Measurements from ENCODE around the gene GDE1.
A peak's percentile ranks its signal among the peaks of the same experiment; 100 is the strongest.
"Not testable (repeated sequence)": the region's sequence is repeated elsewhere in the genome, so short reads cannot be mapped to it uniquely, and the experiment has no call there.

The GDE1 gene

DNA sequence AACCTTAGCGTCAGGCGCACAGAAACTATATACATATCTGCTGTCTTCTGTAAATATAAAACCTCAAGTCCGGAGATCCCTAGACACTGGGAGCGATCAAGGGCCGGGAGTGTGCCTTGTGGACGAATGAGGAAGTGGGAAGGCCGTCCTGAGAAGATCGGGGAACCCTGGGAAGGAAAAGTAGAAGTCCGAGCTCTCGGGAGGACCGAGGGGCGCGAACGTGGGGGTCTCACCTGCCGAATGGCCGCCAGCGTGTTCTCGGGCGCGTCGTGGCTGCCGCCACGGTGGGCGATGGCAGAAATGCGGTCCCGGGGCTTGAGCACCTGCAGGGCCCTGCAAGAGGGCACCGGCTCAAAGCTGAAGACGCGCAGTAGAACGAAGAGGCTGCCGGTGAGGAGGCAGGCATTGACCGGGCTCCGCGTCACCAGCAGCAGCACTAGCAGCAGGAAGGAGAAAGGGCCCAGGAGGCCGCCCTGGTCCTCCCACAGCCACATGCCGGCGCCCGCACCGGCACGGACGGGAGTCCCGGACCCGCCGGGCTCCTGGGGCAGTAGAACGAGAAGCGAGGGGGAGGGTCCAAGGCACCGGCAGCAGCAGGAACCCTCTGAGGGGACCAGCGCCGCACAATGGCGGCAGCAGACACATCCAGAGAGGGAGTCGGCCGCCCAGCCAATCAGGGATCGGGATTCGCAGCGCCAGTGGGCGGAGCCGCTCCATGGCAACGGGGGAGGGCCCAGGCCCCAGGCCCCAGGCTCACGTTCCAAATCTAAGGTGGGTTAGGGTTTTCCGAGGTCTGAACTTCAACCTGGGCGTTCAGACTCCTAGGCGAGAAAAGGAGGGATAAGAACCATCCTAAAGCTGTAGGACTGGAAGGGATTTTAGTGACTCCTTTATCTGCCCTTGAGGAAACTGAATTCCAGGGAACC, at the start of gene GDE1:
TSS of gene GDE1 (minus strand) at position 628 of the 926 bp plus-strand sequence. CDS start at position 494, 134 bp downstream.
- DNase-seq = peak; percentile 94

DNA sequence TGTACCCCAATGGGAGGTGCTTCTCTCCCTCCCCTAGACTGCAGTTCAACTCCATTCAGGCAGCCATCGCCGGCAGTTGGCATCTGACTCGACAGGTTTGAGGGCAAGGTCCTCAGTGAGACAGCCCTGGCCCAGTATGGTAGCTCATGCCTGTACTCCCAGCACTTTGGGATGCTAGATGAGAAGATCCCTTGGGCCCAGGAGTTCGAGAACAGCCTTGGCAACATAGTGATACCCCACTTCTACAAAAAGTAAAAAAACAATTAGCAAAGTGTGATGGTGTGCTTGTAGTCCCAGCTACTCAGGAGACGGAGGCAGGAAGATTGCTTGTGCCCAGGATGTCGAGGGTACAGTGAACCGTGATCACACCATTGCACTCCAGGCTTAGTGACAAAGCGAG, 45.7 kb upstream of the GDE1 start:
- no peak for DNase-seq

GRCh38 chr16:19566362-19566761, 44.5 kb upstream of the GDE1 start:
- DNase-seq = no peak

- no peak for DNase-seq
Measured at GRCh38 chr16:19563377-19563776, 41.5 kb upstream of the GDE1 start.

GRCh38 chr16:19560078-19560477, 38.2 kb upstream of the GDE1 start:
- no peak for DNase-seq

DNA sequence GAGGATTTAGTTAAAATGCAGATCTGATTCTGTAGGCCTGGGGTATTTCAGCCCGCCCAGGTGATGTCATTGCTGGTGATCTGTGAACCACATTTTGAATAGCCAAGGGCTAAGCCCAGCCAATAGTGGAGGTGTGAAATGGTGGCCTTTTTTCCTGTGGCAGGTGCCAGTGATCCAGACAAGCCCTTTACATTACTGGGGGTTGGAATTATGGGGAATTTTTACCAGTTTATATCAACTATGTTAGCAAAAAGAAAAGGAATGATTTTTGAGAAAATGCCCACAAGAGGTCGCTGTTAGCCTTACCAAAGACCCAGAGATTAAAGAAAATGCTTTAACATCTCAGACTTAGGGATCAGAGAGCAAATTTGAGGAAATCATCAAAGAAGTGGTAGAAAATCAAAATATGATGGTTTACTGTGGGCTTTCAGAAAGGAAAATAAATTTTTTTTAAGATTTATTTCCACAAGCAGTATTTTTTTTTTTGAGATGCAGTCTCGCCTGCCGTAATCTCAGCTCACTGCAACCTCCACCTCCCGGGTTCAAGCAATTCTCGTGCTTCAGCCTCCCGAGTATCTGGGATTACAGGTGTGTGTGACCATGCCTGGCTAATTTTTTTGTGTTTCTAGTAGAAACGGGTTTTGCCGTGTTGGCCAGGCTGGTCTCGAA, 37.5 kb upstream of the GDE1 start:
- peak; percentile 67 for DNase-seq

DNA sequence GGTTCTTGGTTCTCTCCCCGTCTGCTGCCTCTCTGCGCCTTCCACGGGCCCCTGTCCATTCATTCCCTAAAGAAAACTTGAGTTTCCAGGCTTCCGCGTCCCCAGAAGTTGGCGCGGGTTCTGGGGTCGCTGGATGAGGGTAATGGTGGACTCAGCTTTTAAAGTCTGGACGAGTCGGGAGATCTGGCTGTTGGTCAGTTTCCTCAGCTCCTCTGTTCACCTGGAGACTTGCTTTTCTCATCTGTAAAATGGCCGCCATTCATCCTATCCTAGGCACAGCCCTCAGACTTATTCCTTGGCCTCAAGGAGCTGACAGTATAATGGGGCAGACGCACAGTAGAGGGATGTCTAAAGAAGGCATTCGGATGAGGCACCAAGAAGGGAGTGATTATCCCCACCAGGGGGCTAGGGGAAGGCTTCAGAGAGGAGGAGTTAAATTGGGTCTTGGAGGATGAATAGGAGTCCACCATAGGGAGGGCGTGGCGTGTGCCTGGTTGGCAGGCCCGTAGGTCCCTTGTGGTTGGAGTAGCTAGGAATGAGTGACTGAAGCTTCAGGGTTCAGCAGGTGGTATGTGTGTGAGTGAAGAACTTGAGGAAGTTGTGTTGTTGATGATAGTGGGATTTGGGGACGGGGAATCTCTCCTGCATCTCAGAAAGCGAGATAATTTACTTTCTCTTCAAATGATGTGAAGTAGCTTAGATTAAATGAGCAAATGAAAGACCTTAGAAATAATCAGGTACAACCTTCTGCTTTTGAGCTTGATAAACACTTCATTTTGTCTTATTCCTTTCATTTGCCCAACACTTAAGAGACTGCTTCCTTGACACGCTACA, 34.3 kb upstream of the GDE1 start:
- DNase-seq = peak; percentile 35

DNA sequence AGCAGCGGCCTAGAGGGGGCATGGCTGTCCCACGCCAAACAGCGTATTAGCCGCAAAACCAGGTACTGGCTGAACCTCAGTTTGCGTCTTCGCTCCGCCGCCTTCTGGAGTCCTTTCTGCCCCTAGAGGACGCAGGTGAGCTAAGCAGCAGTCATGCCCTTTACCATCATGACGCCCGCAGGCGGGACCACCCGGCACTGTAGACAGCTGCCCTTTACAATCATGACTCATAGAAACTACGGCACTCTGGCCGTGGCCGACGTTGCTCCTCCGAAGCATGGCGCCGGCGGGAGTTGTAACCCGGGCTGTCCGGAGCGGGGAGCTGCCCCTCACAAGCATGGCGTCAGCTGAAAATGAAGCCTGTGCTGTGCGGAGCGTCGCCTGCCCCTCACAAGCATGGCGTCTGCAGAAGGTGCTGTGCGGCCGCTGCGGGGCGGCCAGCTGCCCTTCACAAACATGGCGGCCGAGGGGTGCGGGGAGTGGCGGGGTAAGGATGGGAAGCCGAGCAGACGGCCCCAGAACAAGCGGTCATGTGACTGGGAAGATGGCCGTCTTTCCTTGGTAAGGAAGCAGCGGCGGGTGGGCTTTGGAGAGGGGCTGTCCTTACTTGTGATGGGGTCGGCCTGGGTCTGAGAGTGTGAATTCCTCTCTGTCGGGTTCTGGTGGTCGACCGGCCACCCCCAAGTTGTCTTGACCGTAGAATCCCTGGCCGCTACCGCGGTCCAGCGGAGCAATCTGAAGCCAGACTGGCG, 33.5 kb upstream of the GDE1 start, which contains the start of gene VPS35L:
TSS of gene VPS35L (plus strand) at position 518 of the 752 bp plus-strand sequence. CDS start at position 545, 27 bp downstream.
- peak; percentile 98 for DNase-seq

DNA sequence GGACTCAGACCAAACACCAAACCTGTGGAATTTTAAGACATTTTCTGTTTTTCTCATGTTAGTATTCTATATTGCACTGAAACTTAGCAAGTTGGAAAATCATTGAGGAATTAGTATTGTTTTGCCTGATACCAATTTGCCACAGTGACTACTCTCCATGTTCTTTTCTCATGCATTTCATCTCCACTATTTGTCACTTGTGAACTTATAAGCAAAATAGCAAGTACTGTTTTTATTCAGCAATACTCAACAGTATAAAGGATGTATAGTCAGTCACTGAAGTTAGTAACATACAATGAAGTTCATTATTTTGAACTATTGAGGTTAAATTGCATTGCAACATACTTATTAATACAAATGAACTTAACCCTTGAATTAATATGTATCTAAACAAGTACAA, 27.8 kb upstream of the GDE1 start:
- DNase-seq = no peak

GRCh38 chr16:19548144-19548543, 26.2 kb upstream of the GDE1 start:
- no peak for DNase-seq

DNA sequence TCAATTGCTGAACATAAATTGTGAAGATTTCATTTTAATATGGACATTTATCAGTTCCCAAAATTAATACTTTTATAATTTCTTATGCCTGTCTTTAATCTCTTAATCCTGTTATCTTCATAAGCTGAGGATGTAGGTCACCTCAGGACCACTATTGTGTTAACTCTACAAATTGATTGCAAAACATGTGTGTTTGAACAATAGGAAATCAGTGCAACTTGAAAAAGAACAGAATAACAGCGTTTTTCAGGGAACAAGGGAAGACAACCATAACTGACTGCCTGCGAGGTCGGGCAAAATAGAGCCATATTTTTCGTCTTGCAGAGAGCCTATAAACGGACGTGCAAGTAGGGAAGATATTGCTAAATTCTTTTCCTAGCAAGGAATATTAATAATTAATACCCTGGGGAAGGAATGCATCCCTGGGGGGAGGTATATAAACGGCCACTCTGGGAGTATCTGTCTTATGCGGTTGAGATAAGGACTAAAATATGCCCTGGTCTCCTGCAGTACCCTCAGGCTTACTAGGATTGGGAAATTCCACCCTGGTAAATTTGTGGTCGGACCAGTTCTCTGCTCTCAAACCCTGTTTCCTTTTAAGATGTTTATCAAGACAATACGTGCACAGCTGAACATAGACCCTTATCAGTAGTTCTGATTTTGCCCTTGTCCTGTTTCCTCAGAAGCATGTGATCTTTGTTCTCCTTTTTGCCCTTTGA, 21.5 kb upstream of the GDE1 start:
- not testable (repeated sequence) for DNase-seq

- DNase-seq = no peak
Measured at GRCh38 chr16:19542138-19542821, 20.4 kb upstream of the GDE1 start.

DNA sequence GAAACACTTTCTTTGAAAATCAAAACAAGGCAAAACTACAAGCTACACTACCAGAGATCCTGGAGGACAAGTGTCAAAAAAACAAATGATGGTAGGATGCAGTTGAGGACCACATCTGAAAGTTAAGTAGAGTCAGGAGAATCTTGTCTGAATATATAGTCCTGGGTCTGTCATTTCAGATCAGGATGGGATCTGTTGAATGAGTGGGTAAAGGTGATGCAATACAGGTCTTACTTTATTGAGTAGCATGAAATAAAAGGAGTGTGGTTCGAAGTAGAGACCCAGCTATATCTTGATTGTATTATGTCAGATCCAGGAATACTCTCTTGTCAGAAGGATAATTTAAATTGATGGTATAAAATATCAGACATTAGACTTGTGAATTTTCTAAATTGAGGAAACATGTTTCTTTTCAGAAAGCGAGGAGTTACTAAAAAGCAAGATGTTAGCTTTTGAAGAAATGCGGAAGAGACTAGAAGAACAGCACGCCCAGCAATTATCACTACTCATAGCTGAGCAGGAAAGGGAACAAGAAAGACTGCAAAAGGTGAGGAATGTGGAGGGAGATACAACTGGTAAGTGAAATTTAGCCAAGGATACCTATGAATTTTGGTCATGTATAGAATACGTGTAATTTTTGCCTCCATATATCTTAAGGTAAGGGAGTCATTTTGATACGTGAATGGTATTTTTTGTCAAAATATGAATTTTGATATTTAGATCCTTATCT, 18.5 kb upstream of the GDE1 start:
- no peak for DNase-seq

DNA sequence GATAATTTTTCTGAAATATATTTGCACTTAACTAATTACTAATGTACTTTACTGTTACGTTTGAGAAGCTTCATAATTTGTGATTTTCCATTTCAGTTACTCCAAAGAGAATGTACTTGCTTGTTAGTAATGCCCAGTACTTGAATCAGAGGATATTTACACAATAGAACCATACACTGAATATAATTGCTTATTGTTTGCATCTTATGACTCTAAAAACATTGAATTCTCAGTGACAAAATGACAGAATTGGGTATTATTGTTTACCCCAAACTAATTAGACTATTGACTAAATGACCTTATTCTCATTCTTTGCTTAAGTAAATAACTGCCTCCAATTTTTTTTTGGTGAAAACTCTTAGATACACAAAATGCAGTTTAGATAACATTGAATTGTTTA, 10.7 kb upstream of the GDE1 start:
- DNase-seq = no peak

DNA sequence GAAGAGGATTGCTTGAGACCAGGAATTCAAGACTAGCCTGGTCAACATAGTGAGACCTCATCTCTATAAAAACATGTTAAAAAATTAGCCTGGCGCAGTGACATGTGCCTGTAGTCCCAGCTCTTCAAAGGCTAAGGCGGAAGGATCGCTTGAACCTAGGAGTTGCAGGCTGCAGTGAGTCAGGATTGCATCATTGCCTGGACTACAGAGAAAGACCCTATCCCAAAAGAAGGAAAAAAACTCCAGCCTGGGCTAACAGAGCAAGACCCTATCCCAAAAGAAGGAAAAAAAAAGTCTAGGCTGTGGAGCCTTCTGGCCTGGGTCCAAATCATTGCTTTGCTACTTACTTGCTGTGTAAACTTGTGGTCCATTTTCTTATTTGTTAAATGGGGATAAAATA, 6.8 kb upstream of the GDE1 start:
- no peak for DNase-seq

DNA sequence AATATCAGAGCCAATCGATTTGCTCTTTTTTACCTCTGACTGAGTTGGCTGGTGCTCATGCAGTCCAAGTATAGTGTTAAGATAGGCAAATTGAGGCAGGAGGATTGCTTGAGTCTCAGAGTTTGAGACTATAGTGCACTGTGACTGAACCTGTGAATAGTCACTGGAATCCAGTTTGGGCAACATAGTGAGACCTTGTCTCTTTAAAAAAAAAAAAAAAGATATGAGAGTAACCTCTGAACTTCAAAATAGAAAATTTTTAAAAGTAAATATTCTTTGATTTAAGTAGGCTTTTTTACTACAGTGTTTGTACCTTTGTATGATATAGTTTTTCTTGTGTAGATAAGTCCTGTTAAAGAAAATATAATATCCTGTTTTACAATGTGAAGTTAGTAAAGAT, 5.3 kb upstream of the GDE1 start:
- no peak for DNase-seq

- DNase-seq = no peak
Measured at GRCh38 chr16:19525385-19525723, 3.5 kb upstream of the GDE1 start.

DNA sequence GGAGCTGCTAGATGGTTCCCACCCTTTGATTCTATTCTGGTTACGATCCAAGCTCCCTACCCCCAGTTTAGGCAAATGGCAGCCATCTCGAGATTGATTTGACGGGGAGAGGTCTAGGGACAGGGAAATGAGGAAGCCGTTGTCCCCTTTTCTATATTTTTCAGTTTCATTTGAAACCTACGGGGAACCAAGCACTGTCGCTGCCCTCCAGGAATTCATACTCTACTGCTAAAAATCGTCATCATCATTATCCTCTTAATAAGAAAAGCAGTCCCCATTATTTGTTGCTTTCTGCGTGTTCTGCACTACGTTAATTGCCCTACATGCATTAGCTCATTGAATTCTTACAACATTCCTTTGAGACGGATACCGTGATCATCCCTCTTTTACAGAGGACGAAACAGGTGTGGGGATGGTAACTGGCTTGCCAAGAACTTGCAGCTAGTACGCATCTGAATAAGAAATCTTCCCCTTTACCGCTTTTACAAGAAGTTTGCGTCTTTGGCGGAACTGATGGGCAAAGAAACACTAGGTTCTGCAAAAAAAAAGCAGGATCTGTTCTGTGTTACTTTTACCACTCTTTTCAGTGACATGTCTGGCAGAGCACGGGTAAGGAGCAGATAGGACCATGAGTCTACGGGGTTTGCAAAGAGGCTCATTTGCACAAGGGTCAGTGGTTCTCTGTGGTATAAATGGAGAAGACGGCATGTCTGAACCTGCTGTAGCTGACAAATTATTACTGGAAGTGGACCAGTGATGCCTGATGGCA, 2.9 kb upstream of the GDE1 start:
- DNase-seq = no peak

- no peak for DNase-seq
Measured at GRCh38 chr16:19524356-19524615, 2.4 kb upstream of the GDE1 start.
